Measurements from ENCODE around the gene TSR3. TPM values are rescaled to one million over a fixed set of nuclear protein-coding genes. Genes with fewer than 3 reads are reported as not detected.
A peak's percentile ranks its signal among the peaks of the same experiment; 100 is the strongest.

Gene TSR3
- total and polyA plus RNA-seq, 8 donors, result 22.2 to 40.9 (median 30.2) TPM

GRCh38 chr16:1309888-1310831, 41.5 kb downstream of the TSR3 start:
- DNase-seq (peak in 2 of 6 donors; percentile 73 to 75), ATAC-seq (no peak), FAIRE-seq (no peak)
- peaks cover 8 to 16% (median 15%) of the 10 kb centered on the region in 3 donors for H3K4me1 ChIP-seq
- intact Hi-C loops (cut with DNase I), result no loop called here
- 0 to 1% methylated on average over 48 to 77 of the region's 77 CpGs for WGBS, 2 donors
- H3K27me3 ChIP-seq, result no peaks in the 10 kb centered on the region
- no peaks in the 10 kb centered on the region for H3K9me3 ChIP-seq
- H3K36me3 ChIP-seq, result peaks cover 4 to 15% (median 7%) of the 10 kb centered on the region in 3 donors
- H3K27ac ChIP-seq, result peak overlapping the region in 1 of 4 donors; percentile 19
- H3K4me3 ChIP-seq, result peak overlapping the region; percentile 57 to 74 (median 72)
- TF ChIP-seq CTCF (IDR thresholded peaks at IDR 0.05), result no peak

DNA sequence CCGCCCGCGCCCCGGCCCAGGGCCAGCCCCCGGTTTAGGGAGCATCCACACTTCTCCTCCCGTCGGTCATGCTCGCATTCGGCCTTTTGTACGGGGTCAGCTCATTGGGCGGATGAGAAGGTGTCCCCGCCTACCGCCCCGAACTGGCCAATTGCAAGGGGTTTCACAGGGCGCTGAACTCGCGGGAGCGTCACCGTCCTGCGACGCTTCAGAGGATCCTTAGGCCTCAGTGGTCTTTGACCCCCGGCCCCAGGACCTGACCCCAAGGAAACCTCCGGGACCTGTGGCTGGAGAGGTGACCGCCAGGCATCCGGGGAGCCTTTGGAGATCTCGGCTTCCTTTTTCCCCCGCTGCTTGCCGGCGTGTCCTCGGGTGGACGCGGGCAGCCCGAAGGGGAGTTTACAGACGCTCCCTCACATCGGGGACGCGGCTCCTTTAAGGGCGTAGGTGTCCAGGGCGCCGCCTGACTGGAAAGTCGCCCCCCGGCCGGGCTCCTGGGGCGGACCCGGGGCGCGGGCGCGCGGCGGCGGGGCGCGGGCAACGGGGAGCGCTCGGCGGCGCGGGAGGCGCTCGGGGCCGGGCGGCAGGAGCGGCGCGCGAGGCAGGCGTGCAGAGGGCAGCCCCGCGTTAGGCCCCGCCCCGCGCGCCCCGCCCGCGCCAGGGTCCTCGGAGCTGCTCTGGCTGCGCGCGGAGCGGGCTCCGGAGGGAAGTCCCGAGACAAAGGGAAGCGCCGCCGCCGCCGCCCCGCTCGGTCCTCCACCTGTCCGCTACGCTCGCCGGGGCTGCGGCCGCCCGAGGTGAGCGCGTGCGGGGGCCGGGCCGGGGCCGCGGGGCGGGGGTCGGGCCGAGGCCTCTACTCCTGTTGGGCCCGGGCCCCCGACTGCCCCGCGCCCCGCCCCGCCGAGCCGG, 42.4 kb downstream of the TSR3 start, which contains the start of gene UBE2I:
TSS of gene UBE2I (plus strand) at position 660 of the 909 bp plus-strand sequence. CDS start 4,395 bp downstream, outside the sequence.
- intact Hi-C loops (cut with DNase I), result no loop called here

GRCh38 chr16:1308036-1308976, 43.4 kb downstream of the TSR3 start:
- Histone ChIP-seq H3K27me3 (no peaks in the 10 kb centered on the region), H3K9me3 (no peaks in the 10 kb centered on the region), H3K36me3 (no peaks in the 10 kb centered on the region), H3K4me3 (peak overlapping the region; percentile 45 to 71 (median 52)), H3K4me1 (peaks cover 8 to 16% (median 15%) of the 10 kb centered on the region in 3 donors), H3K27ac (peak overlapping the region; percentile 93 to 99 (median 98))
- TF ChIP-seq CTCF (IDR thresholded peaks at IDR 0.05), result no peak
- FAIRE-seq (no peak), DNase-seq (no peak), ATAC-seq (peak; percentile 6 to 51 (median 26))
- intact Hi-C loops (cut with DNase I), result no loop called here
- WGBS, 2 donors, result 3 to 14% methylated on average over 9 to 42 of the region's 43 CpGs

More for the DNA sequence above, 42.4 kb downstream of the TSR3 start, which contains the start of gene UBE2I:
- Histone ChIP-seq H3K27me3 (no peaks in the 10 kb centered on the region), H3K36me3 (peaks cover 0 to 6% (median under 1%) of the 10 kb centered on the region in 3 donors), H3K27ac (peak within 1 kb of the TSS; percentile 93 to 99 (median 98)), H3K4me3 (peak within 1 kb of the TSS; percentile 57 to 74 (median 72)), H3K9me3 (no peaks in the 10 kb centered on the region), H3K4me1 (peaks cover 8 to 16% (median 15%) of the 10 kb centered on the region in 3 donors)
- DNase-seq (peak; percentile 91 to 98 (median 96)), ATAC-seq (peak; percentile 87 to 93 (median 90)), FAIRE-seq (peak; percentile 13)
- TF ChIP-seq CTCF (IDR thresholded peaks at IDR 0.05), result no peak
- WGBS, 2 donors, result 1% methylated on average over 45 to 117 of the region's 117 CpGs

- H3K27ac ChIP-seq, result no peak overlapping the region
- H3K36me3 ChIP-seq, result no peaks in the 10 kb centered on the region
- no peak overlapping the region for H3K4me3 ChIP-seq
- intact Hi-C loops (cut with DNase I), result no loop called here
- H3K27me3 ChIP-seq, result no peaks in the 10 kb centered on the region
- TF ChIP-seq CTCF (IDR thresholded peaks at IDR 0.05), result no peak
- no peak for DNase-seq
- 64 to 67% methylated on average over 4 of the region's 4 CpGs for WGBS, 2 donors
- no peaks in the 10 kb centered on the region for H3K9me3 ChIP-seq
- no peak for FAIRE-seq
- peaks cover 2 to 6% (median 3%) of the 10 kb centered on the region in 3 donors for H3K4me1 ChIP-seq
- no peak for ATAC-seq
These were observed 45.3 kb downstream of the TSR3 start for GRCh38 chr16:1306334-1306733.

Measured in pancreas (tissue), 10 donors.